Heart left ventricle (tissue), 13 donors: ENCODE measurements around the gene ZNF714.

Experiments used
- CTCF ChIP-seq, 12 donors: fragments of 200-600 bp; sonication (generic) in 4 of 12; IDR thresholded peaks; one replicate each; pipeline versions ENCODE4 v1.5.0 to v1.8.0; 2018 to 2022; ENCODE audit warnings: antibody characterized with exemption in 12 of 12, mild to moderate bottlenecking in 5 of 12
- POLR2A ChIP-seq, 2 donors: fragments of 450-650 bp; IDR thresholded peaks; one replicate each; pipeline ENCODE4 v1.6.1; 2017; ENCODE audit warnings: antibody characterized with exemption in 2 of 2, mild to moderate bottlenecking in 2 of 2, moderate library complexity in 2 of 2
- donor health status: ischemic (EF 13 %, LVEDD 7.1; RV severe dilation, severe dysfunction).
- donor health status: DM: no; HTN: yes; CAD: no.
- donor health status: DM: no; HTN: no; CAD: no.
- donor health status: ischemic (EF 25% LVEDD 6.9; RV normal size, moderate dysfunction).
- donor health status: ischemic (EF 25% LVEDD 5.7; RV mildly dilated, moderate dysfunction).
- donor health status: ischemic (EF 35%, LVEDD 5.7; RV mildly dilated, moderate dysfunction).
- donor health status: nonischemic (EF 11% LVEDD 7.7; RV severe dilation, severe dysfunction).
- donor health status: DM: yes; HTN: yes; CAD: no.
- donor health status: PGD.
- donor health status: ischemic (EF 29% LVEDD 5.4; RV normal size, mild dysfunction).
- donor health status: nonischemic (EF 23%, LVEDD 6.1; RV moderate dilation, normal function).

GRCh38 chr19:21130097-21130775, 48.2 kb downstream of the ZNF714 start:
- TF ChIP-seq CTCF (IDR thresholded peaks at IDR 0.05) (no peak), POLR2A (IDR thresholded peaks at IDR 0.05) (no peak)
